ENCODE measurements around the gene SLC35A4. TPM values are rescaled to one million over a fixed set of nuclear protein-coding genes. Genes with fewer than 3 reads are reported as not detected.
"Not testable (repeated sequence)": the region's sequence is repeated elsewhere in the genome, so short reads cannot be mapped to it uniquely, and the experiment has no call there.

SLC35A4 gene
- total RNA-seq, 1 experiment from 2014 or later: 62.3 TPM

DNA sequence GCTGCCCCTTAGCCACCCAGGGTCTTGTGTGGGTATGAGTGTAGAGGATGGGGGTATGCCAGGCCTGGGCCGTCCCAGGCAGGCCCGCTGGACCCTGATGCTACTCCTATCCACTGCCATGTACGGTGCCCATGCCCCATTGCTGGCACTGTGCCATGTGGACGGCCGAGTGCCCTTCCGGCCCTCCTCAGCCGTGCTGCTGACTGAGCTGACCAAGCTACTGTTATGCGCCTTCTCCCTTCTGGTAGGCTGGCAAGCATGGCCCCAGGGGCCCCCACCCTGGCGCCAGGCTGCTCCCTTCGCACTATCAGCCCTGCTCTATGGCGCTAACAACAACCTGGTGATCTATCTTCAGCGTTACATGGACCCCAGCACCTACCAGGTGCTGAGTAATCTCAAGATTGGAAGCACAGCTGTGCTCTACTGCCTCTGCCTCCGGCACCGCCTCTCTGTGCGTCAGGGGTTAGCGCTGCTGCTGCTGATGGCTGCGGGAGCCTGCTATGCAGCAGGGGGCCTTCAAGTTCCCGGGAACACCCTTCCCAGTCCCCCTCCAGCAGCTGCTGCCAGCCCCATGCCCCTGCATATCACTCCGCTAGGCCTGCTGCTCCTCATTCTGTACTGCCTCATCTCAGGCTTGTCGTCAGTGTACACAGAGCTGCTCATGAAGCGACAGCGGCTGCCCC is 2.6 kb downstream of the SLC35A4 start:
- no peak for DNase-seq
- H3K27ac ChIP-seq: no peak overlapping the region
- no peak overlapping the region for H3K4me3 ChIP-seq
- peaks cover 5% of the 10 kb centered on the region; the same call in 1 of the 2 replicates for H3K4me1 ChIP-seq
- peaks cover 17% of the 10 kb centered on the region for H3K36me3 ChIP-seq
- H3K27me3 ChIP-seq: no peaks in the 10 kb centered on the region
- no peaks in the 10 kb centered on the region for H3K9me3 ChIP-seq (replicated peaks)

- H3K36me3 ChIP-seq: peaks cover 17% of the 10 kb centered on the region
- peaks cover 5% of the 10 kb centered on the region; the same call in 1 of the 2 replicates for H3K4me1 ChIP-seq
- DNase-seq: no peak
- no peaks in the 10 kb centered on the region for H3K9me3 ChIP-seq (replicated peaks)
- no peaks in the 10 kb centered on the region for H3K27me3 ChIP-seq
- no peak overlapping the region for H3K4me3 ChIP-seq
- no peak overlapping the region for H3K27ac ChIP-seq
Observed at GRCh38 chr5:140567871-140568270, 3.2 kb downstream of the SLC35A4 start.

DNA sequence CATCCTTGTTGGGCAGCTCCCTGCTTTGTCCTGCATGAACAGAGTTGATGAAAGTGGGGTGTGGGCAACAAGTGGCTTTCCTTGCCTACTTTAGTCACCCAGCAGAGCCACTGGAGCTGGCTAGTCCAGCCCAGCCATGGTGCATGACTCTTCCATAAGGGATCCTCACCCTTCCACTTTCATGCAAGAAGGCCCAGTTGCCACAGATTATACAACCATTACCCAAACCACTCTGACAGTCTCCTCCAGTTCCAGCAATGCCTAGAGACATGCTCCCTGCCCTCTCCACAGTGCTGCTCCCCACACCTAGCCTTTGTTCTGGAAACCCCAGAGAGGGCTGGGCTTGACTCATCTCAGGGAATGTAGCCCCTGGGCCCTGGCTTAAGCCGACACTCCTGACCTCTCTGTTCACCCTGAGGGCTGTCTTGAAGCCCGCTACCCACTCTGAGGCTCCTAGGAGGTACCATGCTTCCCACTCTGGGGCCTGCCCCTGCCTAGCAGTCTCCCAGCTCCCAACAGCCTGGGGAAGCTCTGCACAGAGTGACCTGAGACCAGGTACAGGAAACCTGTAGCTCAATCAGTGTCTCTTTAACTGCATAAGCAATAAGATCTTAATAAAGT is 3.9 kb downstream of the SLC35A4 start:
- no peak overlapping the region for H3K4me3 ChIP-seq
- H3K4me1 ChIP-seq: 0 out of 2 replicates have a peak, but pooled peaks cover under 1% of the 10 kb centered on the region
- no peaks in the 10 kb centered on the region for H3K9me3 ChIP-seq (replicated peaks)
- no peaks in the 10 kb centered on the region for H3K27me3 ChIP-seq
- peaks cover 17% of the 10 kb centered on the region for H3K36me3 ChIP-seq
- no peak for DNase-seq
- no peak overlapping the region for H3K27ac ChIP-seq

DNA sequence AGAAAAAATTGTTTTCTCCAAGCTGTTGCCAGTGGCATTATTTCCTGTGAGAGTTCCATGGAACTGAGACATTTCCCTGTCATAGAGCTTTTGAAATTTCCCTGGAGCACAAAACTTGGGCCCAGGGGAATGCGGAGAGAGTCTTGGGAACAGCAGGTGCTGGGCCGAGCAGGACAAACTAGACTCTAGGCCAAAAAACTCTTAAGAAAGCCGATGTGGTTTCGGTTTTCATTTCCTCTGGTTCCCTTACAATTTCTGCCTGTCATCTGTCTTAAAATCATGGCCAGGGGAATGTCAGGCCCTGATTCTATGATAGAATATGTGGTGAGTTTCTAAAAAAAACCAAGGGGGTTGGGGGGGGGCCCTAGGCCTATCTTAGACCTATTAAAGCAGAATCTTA is 4.6 kb downstream of the SLC35A4 start:
- Histone ChIP-seq H3K4me1 (no peaks in the 10 kb centered on the region), H3K36me3 (peaks cover 17% of the 10 kb centered on the region), H3K4me3 (no peak overlapping the region), H3K27ac (no peak overlapping the region), H3K27me3 (no peaks in the 10 kb centered on the region), H3K9me3 (replicated peaks) (no peaks in the 10 kb centered on the region)
- no peak for DNase-seq

DNA sequence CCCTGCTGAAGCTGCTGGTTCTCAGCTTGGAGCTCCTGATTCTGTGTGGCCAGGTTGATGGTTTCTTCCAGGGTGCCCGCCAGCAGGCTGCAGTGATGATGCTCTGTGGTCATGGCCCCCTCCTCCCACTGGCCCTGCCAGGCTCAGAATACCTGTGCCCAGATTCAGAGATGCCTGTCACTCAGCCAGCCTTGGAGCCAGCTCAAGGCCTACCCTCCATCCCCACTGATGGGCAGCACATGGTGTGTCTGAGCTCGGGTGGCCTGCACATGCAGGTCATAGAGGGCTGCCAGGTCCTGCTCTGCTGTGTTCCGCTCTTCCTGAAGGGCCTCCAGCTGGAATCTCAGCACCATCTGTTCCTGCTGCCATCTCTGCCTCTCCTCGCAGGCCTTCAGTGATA is 5.4 kb downstream of the SLC35A4 start:
- no peak overlapping the region for H3K4me3 ChIP-seq
- H3K36me3 ChIP-seq: peaks cover 17% of the 10 kb centered on the region
- no peaks in the 10 kb centered on the region for H3K4me1 ChIP-seq
- no peaks in the 10 kb centered on the region for H3K9me3 ChIP-seq (replicated peaks)
- DNase-seq: no peak
- no peak overlapping the region for H3K27ac ChIP-seq
- H3K27me3 ChIP-seq: no peaks in the 10 kb centered on the region

GRCh38 chr5:140570488-140570887 is 5.9 kb downstream of the SLC35A4 start:
- H3K4me3 ChIP-seq: no peak overlapping the region
- H3K27ac ChIP-seq: no peak overlapping the region
- peaks cover 17% of the 10 kb centered on the region for H3K36me3 ChIP-seq
- H3K9me3 ChIP-seq (replicated peaks): no peaks in the 10 kb centered on the region
- no peak for DNase-seq
- no peaks in the 10 kb centered on the region for H3K27me3 ChIP-seq
- no peaks in the 10 kb centered on the region for H3K4me1 ChIP-seq

- no peaks in the 10 kb centered on the region for H3K27me3 ChIP-seq
- no peaks in the 10 kb centered on the region for H3K4me1 ChIP-seq
- H3K36me3 ChIP-seq: peaks cover 15% of the 10 kb centered on the region
- DNase-seq: no peak
- no peaks in the 10 kb centered on the region for H3K9me3 ChIP-seq (replicated peaks)
- no peak overlapping the region for H3K27ac ChIP-seq
- no peak overlapping the region for H3K4me3 ChIP-seq
Observed at GRCh38 chr5:140571105-140571504, 6.5 kb downstream of the SLC35A4 start.

GRCh38 chr5:140573683-140574082 is 9.1 kb downstream of the SLC35A4 start:
- Histone ChIP-seq H3K27ac (no peak overlapping the region), H3K4me3 (no peak overlapping the region), H3K9me3 (replicated peaks) (no peaks in the 10 kb centered on the region), H3K36me3 (no peaks in the 10 kb centered on the region), H3K4me1 (no peaks in the 10 kb centered on the region), H3K27me3 (no peaks in the 10 kb centered on the region)
- DNase-seq: no peak

DNA sequence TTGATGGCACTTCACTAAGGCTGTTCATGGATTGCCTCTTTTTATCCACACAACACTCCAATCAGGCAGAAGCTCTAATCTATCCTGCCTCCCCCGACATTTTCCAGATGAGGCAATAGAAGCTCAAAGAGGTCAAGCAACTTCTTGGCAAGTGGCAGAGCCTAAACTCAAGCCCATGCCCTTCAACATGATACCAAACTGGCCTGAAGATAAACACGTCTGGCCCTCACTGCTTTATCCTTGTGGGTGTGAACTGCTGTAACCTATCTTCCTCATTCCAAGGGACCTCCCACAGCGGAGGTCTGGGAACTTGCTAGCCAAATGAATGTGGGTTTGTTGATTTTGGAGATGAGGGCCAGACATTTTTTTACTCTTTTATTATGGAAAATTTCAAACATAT is 9.5 kb downstream of the SLC35A4 start:
- DNase-seq: peak in 1 of 2 experiments; percentile 34

DNA sequence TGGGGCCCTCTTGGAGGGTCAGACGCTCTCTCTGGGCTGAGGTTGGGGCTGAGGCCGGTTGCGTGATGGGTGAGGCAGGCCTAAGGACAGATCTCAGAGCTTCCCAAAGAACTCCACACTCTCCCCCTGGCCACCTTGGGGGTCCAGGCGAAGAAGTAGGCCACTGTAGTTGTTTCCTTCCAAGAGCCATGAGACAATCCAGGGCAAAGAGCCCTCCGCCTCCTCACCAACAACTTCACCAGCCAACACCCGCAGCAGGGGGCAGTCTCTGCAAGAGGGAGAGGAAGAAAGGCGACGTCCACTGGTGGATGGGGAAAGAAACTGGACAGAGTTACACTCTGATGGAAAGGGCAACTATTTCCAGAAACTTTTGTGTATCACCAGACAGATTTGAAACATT is 10.7 kb downstream of the SLC35A4 start:
- DNase-seq: peak in 1 of 2 experiments; percentile 31
- Histone ChIP-seq H3K4me1 (no peaks in the 10 kb centered on the region), H3K9me3 (replicated peaks) (no peaks in the 10 kb centered on the region), H3K36me3 (no peaks in the 10 kb centered on the region), H3K4me3 (no peak overlapping the region), H3K27me3 (no peaks in the 10 kb centered on the region), H3K27ac (no peak overlapping the region)

More for the DNA sequence above, 9.5 kb downstream of the SLC35A4 start:
- Histone ChIP-seq H3K27me3 (no peaks in the 10 kb centered on the region), H3K9me3 (replicated peaks) (no peaks in the 10 kb centered on the region), H3K4me3 (no peak overlapping the region), H3K27ac (no peak overlapping the region), H3K4me1 (no peaks in the 10 kb centered on the region), H3K36me3 (no peaks in the 10 kb centered on the region)

- no peaks in the 10 kb centered on the region for H3K4me1 ChIP-seq
- no peak overlapping the region for H3K4me3 ChIP-seq
- H3K9me3 ChIP-seq (replicated peaks): no peaks in the 10 kb centered on the region
- no peaks in the 10 kb centered on the region for H3K27me3 ChIP-seq
- DNase-seq: no peak
- no peak overlapping the region for H3K27ac ChIP-seq
- H3K36me3 ChIP-seq: no peaks in the 10 kb centered on the region
Observed at GRCh38 chr5:140576776-140577201, 12.2 kb downstream of the SLC35A4 start.

DNA sequence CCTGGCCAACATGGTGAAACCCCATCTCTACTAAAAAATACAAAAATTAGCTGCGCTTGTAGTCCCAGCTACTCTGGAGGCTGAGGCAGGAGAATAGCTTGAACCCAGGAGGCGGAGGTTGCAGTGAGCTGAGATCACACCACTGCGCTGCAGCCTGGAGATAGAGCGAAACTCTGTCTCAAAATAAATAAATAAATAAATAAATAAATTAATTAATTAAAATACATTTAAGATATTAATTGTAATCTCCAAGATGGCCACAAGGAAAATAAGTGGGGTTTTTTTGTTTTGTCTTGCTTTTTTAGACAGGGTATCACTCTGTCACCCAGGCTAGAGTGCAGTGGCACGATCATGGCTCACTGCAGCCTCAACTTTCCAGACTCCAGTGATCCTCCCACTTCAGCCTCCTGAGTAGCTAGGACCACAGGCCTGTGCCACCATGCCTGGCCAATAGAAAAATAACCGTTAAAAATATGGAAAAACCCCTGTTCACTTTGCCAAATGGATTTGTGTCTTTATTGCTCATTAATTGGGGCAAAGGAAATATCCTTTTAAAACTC is 14.6 kb downstream of the SLC35A4 start:
- H3K36me3 ChIP-seq; H3K27ac ChIP-seq; H3K9me3 ChIP-seq (replicated peaks); H3K4me1 ChIP-seq; H3K4me3 ChIP-seq; H3K27me3 ChIP-seq; DNase-seq: not testable (repeated sequence)

GRCh38 chr5:140587495-140587894 is 22.9 kb downstream of the SLC35A4 start:
- Histone ChIP-seq H3K27me3 (no peaks in the 10 kb centered on the region), H3K9me3 (replicated peaks) (no peaks in the 10 kb centered on the region; the same call in 1 of the 2 replicates), H3K4me3 (no peak overlapping the region), H3K27ac (no peak overlapping the region), H3K4me1 (no peaks in the 10 kb centered on the region), H3K36me3 (no peaks in the 10 kb centered on the region)
- no peak for DNase-seq

- no peak for DNase-seq
- Histone ChIP-seq H3K4me3 (no peak overlapping the region), H3K4me1 (no peaks in the 10 kb centered on the region), H3K36me3 (no peaks in the 10 kb centered on the region), H3K27me3 (no peaks in the 10 kb centered on the region), H3K9me3 (replicated peaks) (no peaks in the 10 kb centered on the region; the same call in 1 of the 2 replicates), H3K27ac (no peak overlapping the region)
Observed at GRCh38 chr5:140588311-140589070, 23.9 kb downstream of the SLC35A4 start.

DNA sequence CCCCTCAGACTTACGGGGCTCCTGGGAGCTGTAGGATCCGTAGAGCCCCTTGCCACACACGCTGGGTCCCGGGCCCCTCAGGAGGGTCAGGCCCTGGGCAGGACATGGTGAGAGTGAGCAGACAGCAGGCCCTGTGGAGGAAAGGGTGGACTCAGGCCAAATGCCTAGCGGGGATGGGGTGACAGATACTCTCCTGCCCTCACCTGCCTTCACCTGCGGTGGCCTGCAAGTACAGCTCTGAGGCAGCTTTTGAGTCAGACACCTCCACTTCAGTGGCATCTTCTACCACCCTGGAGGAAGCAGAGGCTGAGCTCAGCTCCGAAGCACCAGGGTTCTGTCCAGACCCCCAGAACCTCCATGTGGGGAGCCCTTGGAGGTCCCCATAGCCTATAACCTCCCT is 26.2 kb downstream of the SLC35A4 start:
- Histone ChIP-seq H3K9me3 (replicated peaks) (no peaks in the 10 kb centered on the region; the same call in 1 of the 2 replicates), H3K27ac (no peak overlapping the region), H3K36me3 (no peaks in the 10 kb centered on the region), H3K4me1 (no peaks in the 10 kb centered on the region), H3K4me3 (no peak overlapping the region), H3K27me3 (no peaks in the 10 kb centered on the region)
- no peak for DNase-seq
